ENCODE measurements around the gene C1orf105. TPM values are rescaled to one million over a fixed set of nuclear protein-coding genes. Genes with fewer than 3 reads are reported as not detected.

Gene C1orf105
- total and polyA plus RNA-seq, 2 donors from 2014 or later: not detected

- peak overlapping the region in 1 of 2 donors; percentile 45 for H3K27ac ChIP-seq (ENCODE audit: low read depth in 2 of 2, low read length in 2 of 2)
Measured at GRCh38 chr1:172451002-172451443, 30.5 kb downstream of the C1orf105 start.

GRCh38 chr1:172452536-172453152 lies 32.2 kb downstream of the C1orf105 start:
- Histone ChIP-seq H3K9me3 (ENCODE audit: control insufficient read depth in 2 of 3, insufficient read depth in 1 of 3, low read length in 3 of 3) (no peaks in the 10 kb centered on the region), H3K9ac (ENCODE audit: low read length in 3 of 3) (no peak overlapping the region), H3K4me1 (ENCODE audit: control insufficient read depth in 2 of 3, insufficient read depth in 2 of 3, low read depth in 1 of 3, low read length in 3 of 3) (peaks cover 0 to 8% (median 8%) of the 10 kb centered on the region in 3 donors), H3K36me3 (ENCODE audit: control insufficient read depth in 2 of 3, insufficient read depth in 3 of 3, low read length in 3 of 3) (no peaks in the 10 kb centered on the region), H3K27me3 (ENCODE audit: control insufficient read depth, insufficient read depth, low read length) (no peaks in the 10 kb centered on the region), H3K27ac (ENCODE audit: low read depth in 2 of 2, low read length in 2 of 2) (no peak overlapping the region), H3K4me3 (ENCODE audit: low read length in 3 of 3) (no peak overlapping the region)
- no peak for DNase-seq
- intact Hi-C loops (cut with DNase I): no loop called here
- FAIRE-seq: no peak
- no peak for TF ChIP-seq CTCF (IDR thresholded peaks at IDR 0.05; ENCODE audit: borderline replicate concordance, extremely low read depth, insufficient read depth)

More at GRCh38 chr1:172451002-172451443, 30.5 kb downstream of the C1orf105 start:
- peak in 4 of 5 donors; percentile 40 to 79 (median 68) for DNase-seq
- H3K4me3 ChIP-seq (ENCODE audit: low read length in 3 of 3): peak overlapping the region in 1 of 3 donors; percentile 7
- H3K4me1 ChIP-seq (ENCODE audit: control insufficient read depth in 2 of 3, insufficient read depth in 2 of 3, low read depth in 1 of 3, low read length in 3 of 3): peaks cover 0 to 8% (median 8%) of the 10 kb centered on the region in 3 donors
- H3K9me3 ChIP-seq (ENCODE audit: control insufficient read depth in 2 of 3, insufficient read depth in 1 of 3, low read length in 3 of 3): no peaks in the 10 kb centered on the region
- no peak for TF ChIP-seq CTCF (IDR thresholded peaks at IDR 0.05; ENCODE audit: borderline replicate concordance, extremely low read depth, insufficient read depth)
- no peaks in the 10 kb centered on the region for H3K27me3 ChIP-seq (ENCODE audit: control insufficient read depth, insufficient read depth, low read length)
- no peak overlapping the region for H3K9ac ChIP-seq (ENCODE audit: low read length in 3 of 3)
- intact Hi-C loops (cut with DNase I): no loop called here
- FAIRE-seq: no peak
- no peaks in the 10 kb centered on the region for H3K36me3 ChIP-seq (ENCODE audit: control insufficient read depth in 2 of 3, insufficient read depth in 3 of 3, low read length in 3 of 3)

GRCh38 chr1:172453153-172453545 lies 32.7 kb downstream of the C1orf105 start:
- DNase-seq (no peak), FAIRE-seq (no peak)
- Histone ChIP-seq H3K36me3 (ENCODE audit: control insufficient read depth in 2 of 3, insufficient read depth in 3 of 3, low read length in 3 of 3) (no peaks in the 10 kb centered on the region), H3K27ac (ENCODE audit: low read depth in 2 of 2, low read length in 2 of 2) (no peak overlapping the region), H3K4me1 (ENCODE audit: control insufficient read depth in 2 of 3, insufficient read depth in 2 of 3, low read depth in 1 of 3, low read length in 3 of 3) (peaks cover 0 to 8% (median 8%) of the 10 kb centered on the region in 3 donors), H3K4me3 (ENCODE audit: low read length in 3 of 3) (no peak overlapping the region), H3K9me3 (ENCODE audit: control insufficient read depth in 2 of 3, insufficient read depth in 1 of 3, low read length in 3 of 3) (no peaks in the 10 kb centered on the region), H3K9ac (ENCODE audit: low read length in 3 of 3) (no peak overlapping the region), H3K27me3 (ENCODE audit: control insufficient read depth, insufficient read depth, low read length) (no peaks in the 10 kb centered on the region)
- intact Hi-C loops (cut with DNase I): no loop called here
- no peak for TF ChIP-seq CTCF (IDR thresholded peaks at IDR 0.05; ENCODE audit: borderline replicate concordance, extremely low read depth, insufficient read depth)
